HG03460 (cell line): ENCODE measurements around the gene EPHA8.

Source experiments
- ATAC-seq: cut with Tn5 transposase; IDR thresholded peaks from one replicate; pipeline ENCODE4 v1.9.1; 2021; ENCODE audit not compliant: unreplicated experiment

The EPHA8 gene

GRCh38 chr1:22535399-22535798 lies 27.9 kb upstream of the EPHA8 start:
- no peak for ATAC-seq

GRCh38 chr1:22536506-22536905 lies 26.8 kb upstream of the EPHA8 start:
- ATAC-seq = no peak

GRCh38 chr1:22537441-22538139 lies 25.7 kb upstream of the EPHA8 start:
- ATAC-seq = no peak

- ATAC-seq = no peak
Observed at GRCh38 chr1:22539510-22540118, 23.7 kb upstream of the EPHA8 start.

GRCh38 chr1:22540337-22540736 lies 23.0 kb upstream of the EPHA8 start:
- no peak for ATAC-seq

GRCh38 chr1:22542886-22543285 lies 20.4 kb upstream of the EPHA8 start:
- no peak for ATAC-seq

- ATAC-seq = no peak
Observed at GRCh38 chr1:22543679-22544078, 19.6 kb upstream of the EPHA8 start.

- no peak for ATAC-seq
Observed at GRCh38 chr1:22544606-22545005, 18.7 kb upstream of the EPHA8 start.

GRCh38 chr1:22545141-22545540 lies 18.1 kb upstream of the EPHA8 start:
- no peak for ATAC-seq

GRCh38 chr1:22547186-22547817 lies 16.0 kb upstream of the EPHA8 start:
- no peak for ATAC-seq

GRCh38 chr1:22547818-22548462 lies 15.3 kb upstream of the EPHA8 start:
- no peak for ATAC-seq

- no peak for ATAC-seq
Observed at GRCh38 chr1:22550021-22550420, 13.3 kb upstream of the EPHA8 start.

GRCh38 chr1:22551591-22551990 lies 11.7 kb upstream of the EPHA8 start:
- ATAC-seq = no peak

GRCh38 chr1:22552021-22552420 lies 11.3 kb upstream of the EPHA8 start:
- ATAC-seq = no peak

- no peak for ATAC-seq
Observed at GRCh38 chr1:22553104-22553880, 10.0 kb upstream of the EPHA8 start.

GRCh38 chr1:22553991-22554522 lies 9.2 kb upstream of the EPHA8 start:
- no peak for ATAC-seq

- ATAC-seq = no peak
Observed at GRCh38 chr1:22555371-22555656, 8.0 kb upstream of the EPHA8 start.

- no peak for ATAC-seq
Observed at GRCh38 chr1:22556391-22557104, 6.7 kb upstream of the EPHA8 start.

GRCh38 chr1:22557341-22557950 lies 5.8 kb upstream of the EPHA8 start:
- ATAC-seq = no peak
